MCF 10A (cell line): ENCODE data around the gene ROR1. TPM values are rescaled to one million over a fixed set of nuclear protein-coding genes. Genes with fewer than 3 reads are reported as not detected.

Experiments used
- BruUV-seq: library from RNA; stranded (reverse); fragments of 400-500 nt; replicated peaks from 2 replicates; lab custom pipeline; 2021; lab: Mats Ljungman, UMichigan
- CTCF ChIA-PET: fragments of 300-600 bp; sonication (Branson Sonifier 250); formaldehyde crosslinking; extraction: SDS; loops from one replicate; lab custom pipeline; 2021; ENCODE audit warnings: antibody characterized with exemption, inconsistent platforms; lab: Yijun Ruan, JAX
- POLR2A ChIA-PET: fragments of 300-600, 350-650 bp; sonication (Branson Sonifier 250); formaldehyde crosslinking; extraction: SDS; loops from one replicate; lab custom pipeline; 2020; ENCODE audit warnings: antibody characterized with exemption, inconsistent platforms; lab: Yijun Ruan, JAX
- DNase-seq: peaks from one replicate; pipeline ENCODE4 v3.0.0-alpha.2; 2018; ENCODE audit not compliant: unreplicated experiment
- H3K27ac Mint-ChIP-seq: one replicate; pipeline ENCODE4 v1.8.0; 2022; ENCODE audit warnings: mild to moderate bottlenecking, low read depth, mixed read lengths; ENCODE audit not compliant: unreplicated experiment
- H3K27me3 Mint-ChIP-seq: one replicate; pipeline ENCODE4 v1.8.0; 2022; ENCODE audit warnings: mixed read lengths; ENCODE audit not compliant: insufficient read depth, unreplicated experiment
- H3K36me3 Mint-ChIP-seq: one replicate; pipeline ENCODE4 v1.8.0; 2022; ENCODE audit warnings: mild to moderate bottlenecking, moderate library complexity, mixed read lengths; ENCODE audit not compliant: insufficient read depth, unreplicated experiment
- H3K4me1 Mint-ChIP-seq: one replicate; pipeline ENCODE4 v1.8.0; 2022; ENCODE audit warnings: mixed read lengths; ENCODE audit not compliant: insufficient read depth, unreplicated experiment
- H3K4me3 Mint-ChIP-seq: one replicate; pipeline ENCODE4 v1.8.0; 2022; ENCODE audit warnings: mild to moderate bottlenecking, moderate library complexity, mixed read lengths; ENCODE audit not compliant: unreplicated experiment
- H3K9me3 Mint-ChIP-seq: one replicate; pipeline ENCODE4 v1.8.0; 2022; ENCODE audit warnings: mixed read lengths; ENCODE audit not compliant: unreplicated experiment
- CTCF ChIP-seq: fragments of 200-600 bp; IDR thresholded peaks from one replicate; pipeline ENCODE4 v1.8.0; 2022; ENCODE audit warnings: antibody characterized with exemption, mild to moderate bottlenecking; ENCODE audit not compliant: unreplicated experiment
- intact Hi-C: fragments of 100-400 bp; cut with micrococcal nuclease; formaldehyde crosslinking; loops from 2 replicates; pipeline ENCODE4 v1.14.1; 2022
- total RNA-seq: library from RNA; stranded (reverse); gene quantifications from 2 replicates; pipeline ENCODE4 v1.2.3, GENCODE V29; 2022

ROR1 gene
- total RNA-seq, 1 experiment from 2014 or later = 4.6 TPM

DNA sequence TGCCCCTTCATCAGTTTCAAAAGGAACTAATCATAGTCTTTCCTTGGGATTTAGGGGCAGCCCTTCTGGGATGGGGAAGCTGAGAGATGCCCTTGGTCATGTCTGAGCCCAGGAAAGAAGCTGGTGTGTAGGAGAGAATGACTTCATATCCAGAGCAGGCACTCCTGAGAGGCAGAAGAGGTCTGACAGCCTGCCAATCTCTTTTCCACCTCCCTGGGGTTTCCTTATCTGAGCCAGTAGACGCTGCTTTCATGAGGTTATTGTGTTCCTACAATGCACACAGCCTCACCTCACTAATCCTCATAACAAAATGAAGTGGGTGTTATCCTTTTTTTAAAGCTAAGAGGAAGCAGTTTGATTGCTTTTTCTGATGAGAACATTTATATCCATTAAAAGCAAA lies 14.1 kb downstream of the ROR1 start:
- CTCF ChIA-PET = interaction anchor here (0.9 kb wide), 1 partner anchor 148 kb away, joined by 4 read pairs; no protein-coding TSS in a partner anchor
- no peak for TF ChIP-seq CTCF
- Mint-ChIP-seq H3K27me3 (no peaks in the 10 kb centered on the region), H3K9me3 (no peaks in the 10 kb centered on the region), H3K36me3 (no peaks in the 10 kb centered on the region), H3K4me3 (no peak overlapping the region), H3K27ac (no peak overlapping the region), H3K4me1 (peaks cover 7% of the 10 kb centered on the region)
- POLR2A ChIA-PET = interaction anchor here (0.6 kb wide), 1 partner anchor 121 kb away, joined by 3 read pairs; no protein-coding TSS in a partner anchor
- no TSS peak for BruUV-seq
- intact Hi-C loops = no loop called here
- DNase-seq = no peak

GRCh38 chr1:63789856-63790605 lies 16.2 kb downstream of the ROR1 start:
- BruUV-seq = no TSS peak
- ChIA-PET CTCF (interaction anchor here (0.5 to 1.0 kb wide), 3 partner anchors 253 to 1056 kb away, joined by 3 read pairs; no protein-coding TSS in a partner anchor), POLR2A (interaction anchor here (1.0 kb wide), 1 partner anchor 365 kb away, joined by 3 read pairs; no protein-coding TSS in a partner anchor)
- intact Hi-C loops = no loop called here
- Mint-ChIP-seq H3K27ac (no peak overlapping the region), H3K36me3 (no peaks in the 10 kb centered on the region), H3K27me3 (no peaks in the 10 kb centered on the region), H3K4me3 (no peak overlapping the region), H3K9me3 (no peaks in the 10 kb centered on the region), H3K4me1 (peaks cover 7% of the 10 kb centered on the region)
- no peak for DNase-seq
- TF ChIP-seq CTCF = no peak

DNA sequence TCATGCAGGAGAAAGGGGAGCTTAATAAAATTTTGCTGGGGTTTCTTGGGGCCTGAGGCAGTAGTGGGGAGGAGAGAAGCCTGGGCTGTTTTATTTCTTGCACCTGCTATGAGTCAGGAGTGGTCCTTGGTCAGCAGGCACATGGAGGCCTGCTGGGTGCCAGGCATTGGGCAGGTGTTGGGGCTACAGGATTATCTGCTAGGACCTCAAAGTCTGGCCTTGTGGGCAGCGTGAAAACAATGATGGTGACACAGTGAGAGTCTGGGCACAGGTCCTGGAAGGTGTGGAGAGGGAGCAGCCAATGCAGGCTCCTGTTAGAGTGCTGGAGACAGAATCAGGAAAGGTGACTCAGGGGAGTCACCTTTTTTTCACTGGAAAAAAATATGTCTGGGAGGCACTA lies 17.2 kb downstream of the ROR1 start:
- Mint-ChIP-seq H3K4me1 (peaks cover 7% of the 10 kb centered on the region), H3K36me3 (no peaks in the 10 kb centered on the region), H3K9me3 (no peaks in the 10 kb centered on the region), H3K4me3 (no peak overlapping the region), H3K27ac (no peak overlapping the region), H3K27me3 (no peaks in the 10 kb centered on the region)
- ChIA-PET POLR2A (no interaction called here), CTCF (interaction anchor here (1.0 kb wide), 1 partner anchor 252 kb away, joined by 3 read pairs; no protein-coding TSS in a partner anchor)
- no peak for TF ChIP-seq CTCF
- peak; percentile 12 for DNase-seq
- intact Hi-C loops = no loop called here
- no TSS peak for BruUV-seq

GRCh38 chr1:63792152-63792551 lies 18.3 kb downstream of the ROR1 start:
- no peaks in the 10 kb centered on the region for H3K36me3 Mint-ChIP-seq
- no peak for DNase-seq
- H3K4me1 Mint-ChIP-seq = peaks cover 7% of the 10 kb centered on the region
- H3K27me3 Mint-ChIP-seq = no peaks in the 10 kb centered on the region
- POLR2A ChIA-PET = no interaction called here
- H3K4me3 Mint-ChIP-seq = no peak overlapping the region
- TF ChIP-seq CTCF = no peak
- CTCF ChIA-PET = interaction anchor here (0.6 to 0.7 kb wide), 2 partner anchors 18 to 48 kb away, joined by 3 to 4 read pairs; partner anchors contain the start of gene ROR1
- BruUV-seq = no TSS peak
- no peaks in the 10 kb centered on the region for H3K9me3 Mint-ChIP-seq
- H3K27ac Mint-ChIP-seq = no peak overlapping the region
- intact Hi-C loops = no loop called here
